H9 (cell line): ENCODE data around the gene C1orf52. TPM values are rescaled to one million over a fixed set of nuclear protein-coding genes. Genes with fewer than 3 reads are reported as not detected.
A peak's percentile ranks its signal among the peaks of the same experiment; 100 is the strongest.

ENCODE experiments used
- DNase-seq: peaks from one replicate; pipeline ENCODE4 v3.0.0-alpha.2; 2017
- H2AFZ ChIP-seq: one replicate; pipeline ENCODE4 v1.6.1; 2013; ENCODE audit warnings: mild to moderate bottlenecking, low read length, control low read depth, moderate library complexity
- H2AK5ac ChIP-seq: 2 replicates; pipeline ENCODE4 v1.6.1; 2013; ENCODE audit warnings: low read length, control low read depth, mixed read lengths; ENCODE audit not compliant: insufficient read length
- H2BK120ac ChIP-seq: one replicate; pipeline ENCODE4 v1.6.1; 2013; ENCODE audit warnings: low read depth, mild to moderate bottlenecking, low read length, control low read depth, inconsistent platforms; ENCODE audit not compliant: poor library complexity, severe bottlenecking
- H2BK12ac ChIP-seq: 2 replicates; pipeline ENCODE4 v1.6.1; 2013; ENCODE audit warnings: low read length, control low read depth, mixed read lengths, low read depth; ENCODE audit not compliant: insufficient read length
- H2BK15ac ChIP-seq: 2 replicates; pipeline ENCODE4 v1.6.1; 2013; ENCODE audit warnings: low read depth, low read length, control low read depth
- H2BK20ac ChIP-seq: one replicate; pipeline ENCODE4 v1.6.1; 2013; ENCODE audit warnings: low read depth, mild to moderate bottlenecking, low read length, control low read depth, inconsistent platforms; ENCODE audit not compliant: poor library complexity, severe bottlenecking
- H2BK5ac ChIP-seq: 2 replicates; pipeline ENCODE4 v1.6.1; 2013; ENCODE audit warnings: low read length, control low read depth, mixed read lengths; ENCODE audit not compliant: insufficient read length
- H3K14ac ChIP-seq: 2 replicates; pipeline ENCODE4 v1.6.1; 2013; ENCODE audit warnings: low read length, control low read depth; ENCODE audit not compliant: insufficient read depth
- H3K18ac ChIP-seq: 2 replicates; pipeline ENCODE4 v1.6.1; 2013; ENCODE audit warnings: low read depth, mild to moderate bottlenecking, mixed read lengths, low read length, control low read depth; ENCODE audit not compliant: insufficient read length
- H3K23ac ChIP-seq: 2 replicates; pipeline ENCODE4 v1.6.1; 2013; ENCODE audit warnings: low read length, control low read depth, mixed read lengths, low read depth; ENCODE audit not compliant: insufficient read length
- H3K23me2 ChIP-seq: 2 replicates; pipeline ENCODE4 v1.6.1; 2013; ENCODE audit warnings: low read depth, mild to moderate bottlenecking, mixed read lengths, low read length, control low read depth; ENCODE audit not compliant: insufficient read length, poor library complexity, severe bottlenecking
- H3K27ac ChIP-seq: 2 replicates; pipeline ENCODE4 v1.5.1; 2013; ENCODE audit warnings: low read length, control low read depth, mixed read lengths, low read depth; ENCODE audit not compliant: insufficient read length
- H3K27me3 ChIP-seq: 2 replicates; pipeline ENCODE4 v1.6.1; 2013; ENCODE audit warnings: low read length, control low read depth, inconsistent platforms; ENCODE audit not compliant: insufficient read depth
- H3K4ac ChIP-seq: 2 replicates; pipeline ENCODE4 v1.6.1; 2013; ENCODE audit warnings: low read depth, mild to moderate bottlenecking, control low read depth, inconsistent platforms, low read length, moderate library complexity
- H3K4me1 ChIP-seq: 2 replicates; pipeline ENCODE4 v1.6.1; 2013; ENCODE audit warnings: low read length, control low read depth, inconsistent platforms; ENCODE audit not compliant: insufficient read depth
- H3K4me2 ChIP-seq: 2 replicates; pipeline ENCODE4 v1.6.1; 2013; ENCODE audit warnings: low read length, control low read depth, mixed read lengths; ENCODE audit not compliant: insufficient read length, insufficient read depth
- H3K56ac ChIP-seq: 2 replicates; pipeline ENCODE4 v1.6.1; 2013; ENCODE audit warnings: low read depth, mild to moderate bottlenecking, mixed read lengths, low read length, control low read depth; ENCODE audit not compliant: insufficient read length
- H3K79me1 ChIP-seq: 2 replicates; pipeline ENCODE4 v1.6.1; 2013; ENCODE audit warnings: low read depth, mild to moderate bottlenecking, moderate library complexity, low read length, control low read depth, inconsistent platforms; ENCODE audit not compliant: insufficient read depth, poor library complexity, severe bottlenecking
- H3K79me2 ChIP-seq: 2 replicates; pipeline ENCODE4 v1.6.1; 2013; ENCODE audit warnings: low read length, control low read depth, inconsistent platforms; ENCODE audit not compliant: insufficient read depth
- H3K9ac ChIP-seq: 2 replicates; pipeline ENCODE4 v1.6.1; 2013; ENCODE audit warnings: low read length, control low read depth, mixed read lengths; ENCODE audit not compliant: insufficient read length; ENCODE audit errors: extremely low read depth
- H3K9me3 ChIP-seq: one replicate; pipeline ENCODE4 v1.6.1; 2013; ENCODE audit warnings: low read depth, low read length, inconsistent platforms; ENCODE audit not compliant: control insufficient read depth
- H3T11ph ChIP-seq: one replicate; pipeline ENCODE4 v1.6.1; 2013; ENCODE audit warnings: mild to moderate bottlenecking, low read length, control low read depth, inconsistent platforms
- H4K20me1 ChIP-seq: one replicate; pipeline ENCODE4 v1.6.1; 2013; ENCODE audit not compliant: control insufficient read depth, insufficient read length, insufficient read depth
- H4K5ac ChIP-seq: 2 replicates; pipeline ENCODE4 v1.6.1; 2013; ENCODE audit warnings: low read depth, mild to moderate bottlenecking, mixed read lengths, low read length, control low read depth; ENCODE audit not compliant: insufficient read length
- H4K8ac ChIP-seq: replicated peaks from 2 replicates; pipeline ENCODE4 v1.6.1; 2013; ENCODE audit warnings: low read length, control low read depth, mixed read lengths, low read depth; ENCODE audit not compliant: insufficient read length
- H4K91ac ChIP-seq: 2 replicates; pipeline ENCODE4 v1.6.1; 2013; ENCODE audit warnings: low read depth, mild to moderate bottlenecking, moderate library complexity, mixed read lengths, low read length, control low read depth; ENCODE audit not compliant: insufficient read length
- H3K27ac Mint-ChIP-seq, 3 experiments: 2 replicates in 2 of 3; 3 replicates in 1 of 3; pipeline ENCODE4 v1.8.0; 2020 to 2021; ENCODE audit warnings: mixed read lengths in 3 of 3, mild to moderate bottlenecking in 1 of 3, moderate library complexity in 1 of 3
- H3K27me3 Mint-ChIP-seq: 2 replicates; pipeline ENCODE4 v1.8.0; 2021; ENCODE audit warnings: low read depth, mild to moderate bottlenecking, moderate library complexity, mixed read lengths
- H3K36me3 Mint-ChIP-seq, 3 experiments: 2 replicates in 2 of 3; 3 replicates in 1 of 3; pipeline ENCODE4 v1.8.0; 2020 to 2021; ENCODE audit warnings: low read depth in 3 of 3, mixed read lengths in 3 of 3; ENCODE audit not compliant: insufficient read depth in 1 of 3
- H3K4me1 Mint-ChIP-seq, 2 experiments: 2 replicates each; pipeline ENCODE4 v1.8.0; 2020; ENCODE audit warnings: mixed read lengths in 2 of 2
- H3K4me3 Mint-ChIP-seq, 2 experiments: 2 replicates in 1 of 2; 3 replicates in 1 of 2; pipeline ENCODE4 v1.8.0; 2020 to 2021; ENCODE audit warnings: mild to moderate bottlenecking in 2 of 2, mixed read lengths in 2 of 2, moderate library complexity in 1 of 2
- H3K9me3 Mint-ChIP-seq, 2 experiments: 2 replicates in 1 of 2; 3 replicates in 1 of 2; pipeline ENCODE4 v1.8.0; 2020; ENCODE audit warnings: mild to moderate bottlenecking in 2 of 2, mixed read lengths in 2 of 2, moderate library complexity in 1 of 2
- WGBS: extraction: QIAGEN DNeasy Blood & Tissue Kit; methylation state at CpG from one replicate; pipeline ENCODE4 v1.1.7; 2013; ENCODE audit warnings: missing lambda C conversion rate, low lambda C conversion rate, mixed read lengths; ENCODE audit not compliant: insufficient read length; ENCODE audit errors: extremely low coverage; 5-methylcytosine and 5-hydroxymethylcytosine counted together
- total RNA-seq: library from RNA; stranded (reverse); gene quantifications from 2 replicates; pipeline ENCODE4 v1.2.1, GENCODE V29; 2021
- TF ChIP-seq, protein P1 (sequence below): fragments of 200-600 bp; sonication (generic); conservative IDR thresholded peaks from 3 replicates; pipeline ENCODE4 v1.8.0; 2021; ENCODE audit warnings: antibody characterized with exemption, mild to moderate bottlenecking

C1orf52 gene
- total RNA-seq, 1 experiment from 2014 or later: 45.1 TPM

DNA sequence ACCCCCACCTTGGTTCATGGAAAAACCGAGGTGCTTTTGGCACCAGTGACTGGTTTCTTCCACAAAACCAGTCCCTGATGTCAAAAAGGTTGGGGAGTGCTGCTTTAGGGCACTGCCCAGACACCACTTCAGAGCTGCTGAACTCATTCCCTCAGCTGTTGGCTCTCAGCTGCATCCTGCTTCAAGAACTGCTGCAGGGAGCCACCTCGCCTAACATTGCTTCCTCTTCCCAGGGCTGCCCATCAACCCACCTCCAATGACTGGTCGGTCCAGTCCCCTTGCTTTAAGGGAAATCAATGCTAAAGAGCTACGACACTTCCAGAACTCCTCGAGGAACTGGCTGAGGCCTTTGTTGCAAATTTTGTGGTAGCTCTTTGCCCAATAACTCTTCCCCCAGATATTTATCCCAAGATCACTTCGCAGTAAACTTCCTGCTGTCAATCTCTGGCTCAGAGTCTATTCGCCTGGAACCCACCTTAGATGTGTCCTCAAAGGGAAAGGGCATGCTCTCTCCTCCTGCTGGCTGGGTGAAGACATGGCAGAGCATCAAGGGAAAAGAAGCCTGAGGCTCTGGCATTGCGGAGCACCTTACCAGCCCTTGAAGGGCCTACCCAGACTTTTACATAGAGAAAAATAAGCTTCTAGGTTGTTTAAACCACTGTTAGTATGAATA lies 29.0 kb downstream of the C1orf52 start:
- peak; percentile 53 for DNase-seq
- no peaks in the 10 kb centered on the region for H3K79me2 ChIP-seq
- TF ChIP-seq, protein P1, sequence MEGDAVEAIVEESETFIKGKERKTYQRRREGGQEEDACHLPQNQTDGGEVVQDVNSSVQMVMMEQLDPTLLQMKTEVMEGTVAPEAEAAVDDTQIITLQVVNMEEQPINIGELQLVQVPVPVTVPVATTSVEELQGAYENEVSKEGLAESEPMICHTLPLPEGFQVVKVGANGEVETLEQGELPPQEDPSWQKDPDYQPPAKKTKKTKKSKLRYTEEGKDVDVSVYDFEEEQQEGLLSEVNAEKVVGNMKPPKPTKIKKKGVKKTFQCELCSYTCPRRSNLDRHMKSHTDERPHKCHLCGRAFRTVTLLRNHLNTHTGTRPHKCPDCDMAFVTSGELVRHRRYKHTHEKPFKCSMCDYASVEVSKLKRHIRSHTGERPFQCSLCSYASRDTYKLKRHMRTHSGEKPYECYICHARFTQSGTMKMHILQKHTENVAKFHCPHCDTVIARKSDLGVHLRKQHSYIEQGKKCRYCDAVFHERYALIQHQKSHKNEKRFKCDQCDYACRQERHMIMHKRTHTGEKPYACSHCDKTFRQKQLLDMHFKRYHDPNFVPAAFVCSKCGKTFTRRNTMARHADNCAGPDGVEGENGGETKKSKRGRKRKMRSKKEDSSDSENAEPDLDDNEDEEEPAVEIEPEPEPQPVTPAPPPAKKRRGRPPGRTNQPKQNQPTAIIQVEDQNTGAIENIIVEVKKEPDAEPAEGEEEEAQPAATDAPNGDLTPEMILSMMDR: peak; percentile 62
- no peak overlapping the region for H4K5ac ChIP-seq
- no peak overlapping the region for H3K23ac ChIP-seq
- H3K9me3 ChIP-seq: no peaks in the 10 kb centered on the region
- Mint-ChIP-seq H3K4me1 (peaks cover 17 to 26% of the 10 kb centered on the region in 2 experiments), H3K27me3 (no peaks in the 10 kb centered on the region; the same call in 1 of the 2 replicates), H3K27ac (no peak overlapping the region), H3K4me3 (no peak overlapping the region), H3K36me3 (no peaks in the 10 kb centered on the region), H3K9me3 (no peaks in the 10 kb centered on the region)
- no peak overlapping the region for H2AK5ac ChIP-seq
- H3K14ac ChIP-seq: no peak overlapping the region
- no peak overlapping the region for H2BK120ac ChIP-seq
- H2BK20ac ChIP-seq: no peak overlapping the region
- H4K20me1 ChIP-seq: no peaks in the 10 kb centered on the region
- no peak overlapping the region for H4K8ac ChIP-seq
- no peak overlapping the region for H2BK5ac ChIP-seq
- H2AFZ ChIP-seq: no peak overlapping the region
- no peak overlapping the region for H3K9ac ChIP-seq
- H4K91ac ChIP-seq: no peak overlapping the region
- no CpG with 5 or more reads among the region's 8 CpGs for WGBS
- H3T11ph ChIP-seq: no peak overlapping the region
- H3K27ac ChIP-seq: no peak overlapping the region
- no peak overlapping the region for H3K4ac ChIP-seq
- H3K79me1 ChIP-seq: no peaks in the 10 kb centered on the region
- H3K18ac ChIP-seq: no peak overlapping the region
- peaks cover 2% of the 10 kb centered on the region; the same call in 1 of the 2 replicates for H3K4me1 ChIP-seq
- no peak overlapping the region for H3K4me2 ChIP-seq
- H3K27me3 ChIP-seq: no peaks in the 10 kb centered on the region
- no peak overlapping the region for H2BK12ac ChIP-seq
- no peak overlapping the region for H2BK15ac ChIP-seq
- H3K23me2 ChIP-seq: no peaks in the 10 kb centered on the region
- H3K56ac ChIP-seq: no peak overlapping the region
